Esophagus (tissue), 2 donors: ENCODE measurements around the gene OR4B1. TPM values are rescaled to one million over a fixed set of nuclear protein-coding genes. Genes with fewer than 3 reads are reported as not detected.

Experiments used
- H3K27ac ChIP-seq, 2 donors: one replicate each; pipeline ENCODE4 v1.5.1; 2013; ENCODE audit warnings: low read depth in 2 of 2, mild to moderate bottlenecking in 2 of 2, inconsistent platforms in 1 of 2, low read length in 1 of 2, moderate library complexity in 1 of 2
- H3K27me3 ChIP-seq, 2 donors: one replicate each; pipeline ENCODE4 v1.6.1; 2013; ENCODE audit warnings: low read length in 2 of 2, control low read depth in 1 of 2, mild to moderate bottlenecking in 1 of 2; ENCODE audit not compliant: insufficient read depth in 2 of 2, control insufficient read depth in 1 of 2
- H3K36me3 ChIP-seq, 2 donors: one replicate each; pipeline ENCODE4 v1.6.1; 2013; ENCODE audit warnings: low read length in 1 of 2; ENCODE audit not compliant: control insufficient read depth in 2 of 2, insufficient read depth in 2 of 2
- H3K4me1 ChIP-seq, 2 donors: one replicate each; pipeline ENCODE4 v1.6.1; 2013; ENCODE audit warnings: low read length in 1 of 2; ENCODE audit not compliant: control insufficient read depth in 2 of 2, insufficient read depth in 2 of 2
- H3K4me3 ChIP-seq, 2 donors: one replicate each; pipeline ENCODE4 v1.5.1; 2013; ENCODE audit warnings: low read length in 2 of 2, mild to moderate bottlenecking in 2 of 2, low read depth in 1 of 2, moderate library complexity in 1 of 2
- H3K9me3 ChIP-seq, 2 donors: one replicate each; pipeline ENCODE4 v1.6.1; 2013; ENCODE audit warnings: mild to moderate bottlenecking in 2 of 2, low read depth in 1 of 2, low read length in 1 of 2, moderate library complexity in 1 of 2; ENCODE audit not compliant: control insufficient read depth in 2 of 2, insufficient read depth in 1 of 2
- WGBS, 2 donors: extraction: QIAGEN DNeasy Blood & Tissue Kit; methylation state at CpG; one replicate each; pipeline ENCODE4 v1.1.7; 2013; 5-methylcytosine and 5-hydroxymethylcytosine counted together
- polyA plus RNA-seq, 2 donors: library from polyadenylated mRNA; stranded (reverse); fragments of 200-250 nt; gene quantifications; one replicate each; pipeline ENCODE4 v1.2.3, GENCODE V29; 2013
- donor health status: healthy with polysubstance abuse.
- donor health status: Bipolar disorder and iron deficiency.

The OR4B1 gene
- polyA plus RNA-seq, 2 donors: not detected

- Histone ChIP-seq H3K27me3 (no peaks in the 10 kb centered on the region), H3K4me1 (no peaks in the 10 kb centered on the region), H3K9me3 (no peaks in the 10 kb centered on the region), H3K36me3 (no peaks in the 10 kb centered on the region), H3K4me3 (no peak within 1 kb of the TSS), H3K27ac (no peak within 1 kb of the TSS)
Measured at GRCh38 chr11:48244804-48245203, 28.2 kb downstream of the OR4B1 start, which contains the start of gene OR4X2. OR4X2 (plus strand) TSS chr11:48245104; CDS start chr11:48245104, 0 bp downstream.

- H3K4me1 ChIP-seq: no peaks in the 10 kb centered on the region
- no peaks in the 10 kb centered on the region for H3K27me3 ChIP-seq
- no peaks in the 10 kb centered on the region for H3K36me3 ChIP-seq
- H3K9me3 ChIP-seq: no peaks in the 10 kb centered on the region
- H3K4me3 ChIP-seq: no peak overlapping the region
- 83 to 91% methylated on average over 1 of the region's 1 CpG for WGBS, 2 donors
- H3K27ac ChIP-seq: no peak overlapping the region
Measured at GRCh38 chr11:48248902-48249301, 32.3 kb downstream of the OR4B1 start.

- Histone ChIP-seq H3K36me3 (no peaks in the 10 kb centered on the region), H3K27me3 (no peaks in the 10 kb centered on the region), H3K27ac (no peak overlapping the region), H3K9me3 (no peaks in the 10 kb centered on the region), H3K4me1 (no peaks in the 10 kb centered on the region), H3K4me3 (no peak overlapping the region)
- WGBS, 2 donors: 81 to 83% methylated on average over 2 of the region's 2 CpGs
Measured at GRCh38 chr11:48261600-48261999, 45.0 kb downstream of the OR4B1 start.

- Histone ChIP-seq H3K27ac (no peak within 1 kb of the TSS), H3K27me3 (no peaks in the 10 kb centered on the region), H3K9me3 (no peaks in the 10 kb centered on the region), H3K4me3 (no peak within 1 kb of the TSS), H3K36me3 (no peaks in the 10 kb centered on the region), H3K4me1 (no peaks in the 10 kb centered on the region)
- 29 to 40% methylated on average over 3 of the region's 3 CpGs for WGBS, 2 donors
Measured at GRCh38 chr11:48263423-48263911, 46.9 kb downstream of the OR4B1 start, which contains the start of gene OR4X1. OR4X1 (plus strand) TSS chr11:48263861; CDS start chr11:48263861, 0 bp downstream.

Other genes starting within 250 kb of the OR4B1 start
- gene PTPRJ, start 236.3 kb upstream of the OR4B1 start, polyA plus RNA-seq: under 1 TPM; 0.47 to 0.55 TPM
- gene OR4X2, start 28.3 kb downstream of the OR4B1 start, polyA plus RNA-seq: not detected
- gene OR4X1, start 47.1 kb downstream of the OR4B1 start, polyA plus RNA-seq: not detected
- gene OR4S1, start 89.4 kb downstream of the OR4B1 start, polyA plus RNA-seq: not detected
- not detected for gene OR4C3, start 108.1 kb downstream of the OR4B1 start, polyA plus RNA-seq
- not detected for gene OR4C5, start 149.7 kb downstream of the OR4B1 start, polyA plus RNA-seq